GM21381 (cell line): ENCODE results near the gene TFRC.
A peak's percentile ranks its signal among the peaks of the same experiment; 100 is the strongest.
"Not testable (repeated sequence)": the region's sequence is repeated elsewhere in the genome, so short reads cannot be mapped to it uniquely, and the experiment has no call there.

Source experiments
- ATAC-seq: cut with Tn5 transposase; IDR thresholded peaks from one replicate; pipeline ENCODE4 v1.9.1; 2021; ENCODE audit warnings: mild to moderate bottlenecking, moderate library complexity; ENCODE audit not compliant: unreplicated experiment

Gene TFRC

DNA sequence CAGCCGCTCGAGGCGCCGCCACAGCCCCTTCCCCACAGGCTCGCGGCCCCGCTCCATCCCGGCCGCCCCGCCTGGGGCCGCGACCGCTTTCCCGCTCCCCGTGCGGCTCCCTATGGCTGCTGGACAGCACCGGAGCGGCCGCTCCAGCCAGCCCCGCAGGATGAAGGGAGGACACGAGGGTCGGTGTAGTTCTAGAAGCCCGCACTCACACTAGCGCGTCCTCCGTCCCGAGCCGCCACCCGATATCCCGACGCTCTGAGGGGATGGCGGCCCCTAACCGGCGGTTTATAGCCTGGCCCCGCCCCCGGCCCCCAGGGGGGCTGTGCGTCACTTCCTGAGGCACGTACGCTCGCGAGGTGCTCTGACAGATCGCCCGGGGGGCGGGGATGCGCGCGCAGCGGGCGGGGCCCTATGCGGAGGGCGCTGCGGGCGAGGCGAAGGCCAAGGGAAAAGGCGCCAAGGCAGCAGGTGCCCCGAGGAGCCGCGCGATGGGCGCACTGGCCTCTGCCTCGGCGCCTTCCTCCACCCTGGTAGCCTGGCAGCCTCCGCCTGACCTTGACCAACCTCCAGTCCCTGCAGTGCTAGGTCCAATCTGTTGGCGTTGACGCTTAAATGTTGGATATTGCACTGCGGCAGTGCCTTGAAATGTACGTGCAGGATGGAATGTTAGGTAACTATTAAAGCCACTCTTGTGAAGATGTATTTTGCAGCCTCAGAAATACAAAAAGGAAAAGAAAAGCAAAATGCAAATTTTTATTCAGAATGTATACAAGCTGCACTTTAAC is at the start of gene TFRC:
Gene TFRC (minus strand): TSS at position 257 of the 785 bp plus-strand sequence. CDS start 4,991 bp downstream, outside the sequence.
- ATAC-seq: peak; percentile 83

GRCh38 chr3:196128172-196128843 is 46.4 kb upstream of the TFRC start:
- no peak for ATAC-seq

- ATAC-seq: peak; percentile 74
Measured at GRCh38 chr3:196127308-196128040, 45.6 kb upstream of the TFRC start.

- ATAC-seq: no peak
Measured at GRCh38 chr3:196124608-196125007, 42.7 kb upstream of the TFRC start.

GRCh38 chr3:196122688-196123046 is 40.8 kb upstream of the TFRC start:
- ATAC-seq: no peak

DNA sequence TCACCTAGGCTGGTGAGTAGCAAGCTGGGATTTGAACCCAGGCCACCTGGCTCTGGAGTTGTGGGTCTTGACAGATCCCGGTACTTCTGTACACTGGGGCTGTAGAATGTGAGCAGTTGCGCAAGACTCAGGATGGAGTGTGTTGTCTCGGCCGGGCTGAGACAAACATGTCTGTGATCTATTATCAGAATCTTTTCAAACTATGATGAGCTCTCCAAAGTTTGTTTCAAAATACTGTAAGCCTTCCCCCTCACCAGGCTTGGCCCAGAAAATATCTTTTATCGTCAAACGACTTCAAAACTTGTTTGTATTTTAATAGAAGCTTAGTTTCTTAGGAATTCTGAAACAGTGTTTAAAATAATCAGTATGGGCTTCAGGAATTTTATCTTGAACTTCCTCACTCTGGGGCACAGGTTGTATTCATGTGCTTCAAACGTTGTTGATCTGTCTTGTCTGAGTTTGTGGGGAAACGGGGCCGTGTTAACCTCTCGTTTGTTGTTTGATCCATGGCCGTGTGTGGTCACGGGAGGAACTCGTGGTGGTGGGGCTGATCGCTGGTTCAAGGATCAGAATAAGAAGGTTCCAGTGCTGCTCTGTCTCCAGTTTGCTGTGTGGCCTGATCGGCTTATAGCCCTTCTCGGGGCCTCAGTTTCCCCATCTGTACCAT is 40.3 kb upstream of the TFRC start:
- no peak for ATAC-seq

DNA sequence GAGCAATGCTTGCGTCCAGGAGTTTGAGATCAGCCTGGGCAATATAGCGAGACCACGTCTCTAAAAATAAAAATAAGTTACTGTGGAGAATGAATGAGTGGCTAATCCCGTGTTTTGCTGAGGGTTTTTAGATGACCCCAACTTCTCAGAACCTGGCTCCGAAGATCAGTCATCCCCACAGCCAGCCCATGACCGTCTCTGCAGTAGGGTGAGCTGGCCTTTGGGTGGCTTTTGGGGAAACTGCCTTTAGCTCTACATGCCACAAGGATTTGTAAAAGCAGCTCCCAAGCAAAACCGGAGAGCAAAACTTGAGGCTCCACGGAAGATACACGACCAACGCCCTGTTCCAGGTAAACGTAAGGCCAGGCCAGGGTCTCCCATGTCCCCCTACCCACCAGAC is 39.2 kb upstream of the TFRC start:
- no peak for ATAC-seq

DNA sequence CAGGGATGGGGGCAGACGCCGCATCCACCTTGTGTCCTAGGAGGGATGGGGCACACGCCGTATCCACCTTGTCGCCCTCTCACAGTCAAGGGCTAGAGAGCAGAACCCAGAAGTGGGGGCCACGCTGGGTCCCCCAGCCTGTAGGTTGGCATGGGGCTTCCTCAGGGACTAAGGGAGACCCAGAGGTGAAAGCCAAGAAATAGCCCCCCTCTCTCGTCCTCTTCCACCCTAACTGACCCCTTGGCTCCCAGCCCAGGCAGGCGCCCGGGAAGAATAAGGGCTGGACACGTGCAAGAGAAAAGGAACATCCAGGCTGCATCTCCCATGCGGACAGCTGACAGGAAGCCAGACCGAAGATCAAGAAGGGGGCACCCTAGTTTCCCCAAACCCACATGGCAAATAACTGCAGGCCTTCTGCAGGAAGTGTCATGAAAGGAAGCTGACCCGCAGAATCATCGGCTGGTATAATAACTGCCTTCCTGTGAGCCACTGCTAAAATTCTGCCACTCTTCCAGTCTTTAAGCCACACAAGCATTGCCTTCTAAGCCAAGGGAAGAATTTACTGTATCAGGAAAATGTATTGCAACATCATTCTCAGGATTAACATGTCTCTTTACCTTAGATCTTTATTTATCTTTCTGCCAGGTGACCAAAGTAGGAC is 38.5 kb upstream of the TFRC start:
- no peak for ATAC-seq

- ATAC-seq: no peak
Measured at GRCh38 chr3:196117809-196118208, 35.9 kb upstream of the TFRC start.

- ATAC-seq: peak; percentile 56
Measured at GRCh38 chr3:196115678-196116083, 33.8 kb upstream of the TFRC start.

GRCh38 chr3:196111939-196112386 is 30.1 kb upstream of the TFRC start:
- ATAC-seq: no peak

- ATAC-seq: no peak
Measured at GRCh38 chr3:196108075-196108743, 26.3 kb upstream of the TFRC start.

GRCh38 chr3:196104707-196105106 is 22.8 kb upstream of the TFRC start:
- not testable (repeated sequence) for ATAC-seq

- not testable (repeated sequence) for ATAC-seq
Measured at GRCh38 chr3:196098365-196098980, 16.6 kb upstream of the TFRC start.

DNA sequence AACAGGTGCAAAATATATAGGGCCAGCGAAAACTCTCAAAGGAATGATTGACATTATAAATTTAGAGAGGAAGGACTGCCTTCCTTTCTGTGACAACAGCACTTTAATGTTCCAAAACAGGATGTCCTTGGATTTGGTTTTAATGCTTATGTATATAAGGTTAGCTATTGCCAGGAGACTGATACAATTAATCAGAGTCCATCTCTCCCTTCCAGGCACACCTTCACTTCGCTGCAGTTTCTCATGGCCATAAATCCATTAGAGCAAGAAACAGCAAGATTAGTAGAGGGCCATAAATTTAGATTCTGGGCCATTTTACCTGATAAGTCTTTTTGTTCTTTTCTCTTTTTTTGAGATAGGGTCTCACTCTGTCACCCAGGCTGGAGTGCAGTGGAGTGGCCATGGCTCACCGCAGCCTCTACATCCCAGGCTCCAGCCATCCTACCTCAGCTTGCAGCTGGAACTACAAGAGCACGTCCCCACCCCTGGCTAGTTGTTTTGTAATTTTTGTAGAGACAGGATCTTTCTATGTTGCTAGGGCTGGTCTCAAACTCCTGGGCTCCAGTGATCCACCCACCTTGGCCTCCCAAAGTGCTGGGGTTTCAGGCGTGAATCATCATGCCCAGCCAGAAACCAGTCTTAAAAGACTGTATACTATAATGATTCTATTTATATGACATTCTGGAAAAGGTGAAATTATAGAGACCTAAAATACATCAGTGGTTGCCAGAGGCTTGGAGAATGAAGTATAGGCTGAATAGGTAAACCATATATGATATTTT is 15.7 kb upstream of the TFRC start:
- ATAC-seq: no peak

DNA sequence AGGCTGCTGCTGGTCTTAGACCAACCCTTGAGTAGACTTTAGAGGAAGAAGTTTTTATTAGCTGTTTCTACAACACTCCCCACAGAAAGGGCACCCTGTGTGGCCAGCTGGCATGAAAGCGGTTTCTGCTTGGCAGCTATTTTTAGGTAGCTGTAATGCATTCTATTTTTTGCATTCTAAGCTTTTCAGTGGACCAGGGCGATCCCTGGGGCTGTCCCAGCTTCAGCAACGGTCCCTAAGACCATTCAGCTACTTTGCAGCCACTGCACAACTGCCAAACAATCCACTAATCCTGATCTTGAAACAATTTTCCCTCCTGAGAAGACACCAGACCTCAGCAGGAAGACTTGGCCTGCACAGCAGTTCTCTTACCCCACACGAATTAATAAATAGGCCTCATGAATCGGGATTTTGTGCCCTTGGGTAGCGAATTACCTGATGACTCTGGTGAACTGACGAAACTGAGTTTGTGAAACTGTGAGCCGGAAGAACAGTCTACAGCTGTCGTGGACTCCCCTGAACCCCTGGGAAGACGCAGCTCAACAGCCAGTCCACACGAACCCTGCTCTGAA is 14.6 kb upstream of the TFRC start:
- ATAC-seq: peak; percentile 83

DNA sequence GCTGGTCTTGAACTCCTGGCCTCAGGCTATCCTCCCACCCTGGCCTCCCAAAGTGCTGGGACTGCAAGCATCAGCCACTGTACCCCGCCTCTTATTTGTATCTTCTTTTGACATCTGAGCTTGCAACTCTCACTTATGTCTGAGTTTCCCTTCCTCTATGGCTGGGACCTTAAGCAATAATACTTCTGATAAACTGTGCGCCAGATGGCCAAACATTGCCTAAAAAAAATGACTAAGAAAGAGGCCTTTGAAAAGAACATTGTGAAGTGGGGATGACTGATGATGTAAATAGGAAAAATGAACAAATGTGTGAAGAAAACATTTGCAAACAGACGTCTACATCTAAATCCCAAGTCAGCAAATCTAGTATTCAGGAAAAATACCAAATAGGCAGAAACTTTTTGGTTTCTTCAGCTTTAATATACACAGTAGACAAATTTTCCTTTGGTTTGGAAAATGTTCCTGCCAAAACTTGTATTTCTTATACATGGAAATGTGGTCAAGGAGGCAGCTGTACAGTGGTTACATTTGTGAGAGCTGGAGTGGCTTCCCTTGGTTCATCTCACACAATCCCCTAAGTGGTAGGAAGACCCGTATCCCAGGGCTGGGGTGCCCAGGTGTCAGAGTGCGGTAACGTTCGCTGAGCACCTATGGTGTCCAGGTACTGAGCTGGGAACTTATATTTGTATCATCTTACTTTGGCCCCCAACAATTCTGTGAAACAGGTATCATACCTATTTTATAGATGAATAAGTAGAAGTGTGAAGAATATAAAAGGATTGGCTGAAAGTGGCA is 11.6 kb upstream of the TFRC start:
- ATAC-seq: no peak

DNA sequence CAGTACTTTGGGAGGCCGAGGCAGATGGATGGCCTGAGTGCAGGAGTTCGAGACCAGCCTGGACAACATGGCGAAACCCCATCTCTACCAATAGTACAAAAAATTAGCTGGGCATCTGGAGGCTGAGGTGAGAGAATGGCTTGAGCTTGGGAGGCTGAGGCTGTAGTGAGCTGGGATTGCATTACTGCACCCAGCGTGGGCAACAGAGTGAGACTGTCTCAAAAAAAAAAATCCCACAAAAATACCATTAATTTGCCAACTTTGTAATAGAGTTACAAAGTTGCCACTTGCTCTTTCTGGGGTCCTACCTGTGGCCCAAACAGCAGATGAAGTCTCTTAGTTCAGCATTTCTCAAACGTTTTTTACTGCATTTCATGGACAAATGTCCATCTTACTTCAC is 6.0 kb upstream of the TFRC start:
- no peak for ATAC-seq
